IMR-90 (cell line): ENCODE results near the gene VSIG10L. TPM values are rescaled to one million over a fixed set of nuclear protein-coding genes. Genes with fewer than 3 reads are reported as not detected.

Source experiments
- ATAC-seq: fragments of 200-7000 bp; cut with Tn5 transposase; 2 replicates; pipeline ENCODE4 v1.9.1; 2020; ENCODE audit warnings: low read depth, mild to moderate bottlenecking, moderate library complexity
- BruUV-seq: library from RNA; stranded (reverse); fragments of 400-500 nt; replicated peaks from 2 replicates; lab custom pipeline; 2021; lab: Mats Ljungman, UMichigan
- CTCF ChIA-PET: fragments of 300-600 bp; formaldehyde crosslinking; extraction: SDS; loops from one replicate; lab custom pipeline; 2021; ENCODE audit warnings: antibody characterized with exemption; lab: Yijun Ruan, JAX
- POLR2A ChIA-PET: fragments of 300-600 bp; sonication (Branson Sonifier 250); formaldehyde crosslinking; loops from one replicate; lab custom pipeline; 2022; ENCODE audit warnings: antibody characterized with exemption; ENCODE audit not compliant: unreplicated experiment; lab: Charles Lee
- DNase-seq: peaks from one replicate; pipeline ENCODE4 v3.0.0; 2013
- H2AFZ ChIP-seq: replicated peaks from 2 replicates; pipeline ENCODE3; 2013; ENCODE audit warnings: low read length, mild to moderate bottlenecking; ENCODE audit not compliant: poor library complexity
- H2AK5ac ChIP-seq: 2 replicates; pipeline ENCODE4 v1.6.1; 2013; ENCODE audit warnings: low read depth, low read length, inconsistent platforms
- H2AK9ac ChIP-seq: replicated peaks from 2 replicates; pipeline ENCODE3; 2013; ENCODE audit warnings: mild to moderate bottlenecking, low read depth, low read length, moderate library complexity; ENCODE audit not compliant: poor library complexity
- H2BK120ac ChIP-seq: 2 replicates; pipeline ENCODE4 v1.6.1; 2013; ENCODE audit warnings: low read depth, low read length, inconsistent platforms
- H2BK15ac ChIP-seq: 3 replicates; pipeline ENCODE4 v1.6.1; 2013; ENCODE audit warnings: low read depth, low read length, inconsistent platforms
- H2BK20ac ChIP-seq: 2 replicates; pipeline ENCODE4 v1.6.1; 2013; ENCODE audit warnings: low read depth, mild to moderate bottlenecking, inconsistent platforms, low read length, moderate library complexity
- H2BK5ac ChIP-seq: 2 replicates; pipeline ENCODE4 v1.6.1; 2013; ENCODE audit warnings: mild to moderate bottlenecking, low read depth, low read length, inconsistent platforms; ENCODE audit not compliant: poor library complexity, severe bottlenecking
- H3K14ac ChIP-seq: replicated peaks from 2 replicates; pipeline ENCODE4 v1.6.1; 2013; ENCODE audit warnings: low read depth, low read length, inconsistent platforms
- H3K18ac ChIP-seq: 2 replicates; pipeline ENCODE4 v1.6.1; 2013; ENCODE audit warnings: low read depth, low read length, control low read depth
- H3K23ac ChIP-seq: 2 replicates; pipeline ENCODE4 v1.6.1; 2013; ENCODE audit warnings: low read depth, low read length, inconsistent platforms
- H3K27ac ChIP-seq: 2 replicates; pipeline ENCODE4 v1.5.1; 2013; ENCODE audit warnings: mild to moderate bottlenecking, control low read depth, low read length; ENCODE audit not compliant: insufficient read depth
- H3K27me3 ChIP-seq: 2 replicates; pipeline ENCODE4 v1.6.1; 2013; ENCODE audit warnings: low read length; ENCODE audit not compliant: control insufficient read depth, insufficient read depth
- H3K36me3 ChIP-seq: 2 replicates; pipeline ENCODE4 v1.6.1; 2013; ENCODE audit warnings: low read length, mixed read lengths; ENCODE audit not compliant: control insufficient read depth, insufficient read depth
- H3K4ac ChIP-seq: 2 replicates; pipeline ENCODE4 v1.6.1; 2013; ENCODE audit warnings: low read depth, low read length, inconsistent platforms
- H3K4me1 ChIP-seq: 2 replicates; pipeline ENCODE4 v1.6.1; 2013; ENCODE audit warnings: low read length, mixed read lengths; ENCODE audit not compliant: control insufficient read depth, insufficient read depth
- H3K4me2 ChIP-seq: 2 replicates; pipeline ENCODE4 v1.6.1; 2013; ENCODE audit warnings: low read depth, mild to moderate bottlenecking, control low read depth, low read length, moderate library complexity
- H3K4me3 ChIP-seq: 2 replicates; pipeline ENCODE4 v1.5.1; 2013; ENCODE audit warnings: low read depth, mild to moderate bottlenecking, control low read depth, low read length, moderate library complexity; ENCODE audit not compliant: insufficient read depth
- H3K56ac ChIP-seq: 2 replicates; pipeline ENCODE4 v1.6.1; 2013; ENCODE audit warnings: low read length, inconsistent platforms; ENCODE audit not compliant: insufficient read depth; ENCODE audit errors: extremely low read depth
- H3K79me1 ChIP-seq, 2 experiments: 2 replicates each; pipeline ENCODE4 v1.6.1; 2013; ENCODE audit warnings: low read length in 2 of 2, inconsistent platforms in 1 of 2, low read depth in 1 of 2
- H3K9ac ChIP-seq: 2 replicates; pipeline ENCODE4 v1.6.1; 2013; ENCODE audit warnings: low read depth, low read length, control low read depth
- H3K9me1 ChIP-seq: 2 replicates; pipeline ENCODE4 v1.6.1; 2013; ENCODE audit warnings: low read length, inconsistent platforms; ENCODE audit not compliant: insufficient read depth
- H3K9me3 ChIP-seq: 2 replicates; pipeline ENCODE4 v1.6.1; 2013; ENCODE audit warnings: low read length; ENCODE audit not compliant: control insufficient read depth, insufficient read depth
- H4K20me1 ChIP-seq: 2 replicates; pipeline ENCODE4 v1.6.1; 2013; ENCODE audit warnings: low read length, inconsistent platforms; ENCODE audit not compliant: insufficient read depth
- H4K5ac ChIP-seq: 2 replicates; pipeline ENCODE4 v1.6.1; 2013; ENCODE audit warnings: mild to moderate bottlenecking, low read depth, low read length, control low read depth
- H4K8ac ChIP-seq, 2 experiments: 2 replicates each; pipeline ENCODE4 v1.6.1; 2013; ENCODE audit warnings: low read depth in 2 of 2, low read length in 2 of 2, control low read depth in 1 of 2, inconsistent platforms in 1 of 2
- H4K91ac ChIP-seq: 2 replicates; pipeline ENCODE4 v1.6.1; 2013; ENCODE audit warnings: low read depth, low read length, inconsistent platforms; ENCODE audit not compliant: insufficient read depth
- BHLHE40 ChIP-seq: fragments of 150-350 bp; IDR thresholded peaks from 2 replicates; pipeline ENCODE4 v1.6.1; 2016; ENCODE audit warnings: mild to moderate bottlenecking, low read depth, low read length
- CHD1 ChIP-seq: IDR thresholded peaks from 2 replicates; pipeline ENCODE4 v1.6.1; 2012; ENCODE audit warnings: low read depth, low read length, improper control_type of control experiment
- FOS ChIP-seq: fragments of 150-350 bp; IDR thresholded peaks from 2 replicates; pipeline ENCODE4 v1.6.1; 2016; ENCODE audit warnings: low read depth, low read length
- MAFK ChIP-seq: IDR thresholded peaks from 2 replicates; pipeline ENCODE4 v1.6.1; 2012; ENCODE audit warnings: low read depth, low read length, improper control_type of control experiment
- MAZ ChIP-seq: IDR thresholded peaks from 2 replicates; pipeline ENCODE4 v1.6.1; 2012; ENCODE audit warnings: low read depth, mild to moderate bottlenecking, low read length, improper control_type of control experiment, moderate library complexity, borderline replicate concordance
- MXI1 ChIP-seq: IDR thresholded peaks from 2 replicates; pipeline ENCODE4 v1.6.1; 2012; ENCODE audit warnings: low read depth, mild to moderate bottlenecking, low read length, moderate library complexity, borderline replicate concordance
- NFE2L2 ChIP-seq: fragments of 150-350 bp; IDR thresholded peaks from 2 replicates; pipeline ENCODE4 v1.6.1; 2016; ENCODE audit warnings: low read depth, mild to moderate bottlenecking, low read length
- POLR2A ChIP-seq: IDR thresholded peaks from 2 replicates; pipeline ENCODE4 v1.6.1; 2012; ENCODE audit warnings: mild to moderate bottlenecking, low read depth, low read length
- WGBS, 2 experiments: methylation state at CpG; one replicate each; pipeline versions ENCODE4 v1.1.5 to v1.1.7; 2013; ENCODE audit warnings: missing lambda C conversion rate in 2 of 2; ENCODE audit not compliant: insufficient read length in 1 of 2; ENCODE audit errors: extremely low coverage in 2 of 2; 5-methylcytosine and 5-hydroxymethylcytosine counted together
- dilution Hi-C: fragments of 300-500 bp; cut with HindIII; formaldehyde crosslinking; loops from one replicate; pipeline ENCODE4 v1.14.3; 2018; ENCODE audit warnings: low sequenced_read_pairs; ENCODE audit not compliant: unreplicated experiment
- in situ Hi-C: fragments of 300-500 bp; cut with MboI; formaldehyde crosslinking; loops from 3 replicates; pipeline ENCODE4 v1.14.3; 2019; ENCODE audit warnings: low sequenced_read_pairs, inconsistent platforms, mixed read lengths
- intact Hi-C: fragments of 100-400 bp; cut with micrococcal nuclease; formaldehyde crosslinking; loops from 2 replicates; pipeline ENCODE4 v1.10.0; 2022
- polyA plus RNA-seq, 3 experiments: library from polyadenylated mRNA; depleted of rRNA; stranded (reverse); fragments of >200 nt; gene quantifications; 2 replicates each; pipeline ENCODE4 v1.2.3, GENCODE V29; 2012; ENCODE audit warnings: low replicate concordance in 1 of 3
- total RNA-seq: library from RNA; depleted of rRNA; stranded (reverse); fragments of >200 nt; gene quantifications from 2 replicates; pipeline ENCODE4 v1.2.3, GENCODE V29; 2012
- TF ChIP-seq, protein P1 (sequence below): fragments of 150-350 bp; IDR thresholded peaks from 2 replicates; pipeline ENCODE4 v1.6.1; 2017; ENCODE audit warnings: mild to moderate bottlenecking, antibody characterized with exemption, low read length, low read depth
- TF ChIP-seq, protein P2 (sequence below): conservative IDR thresholded peaks from 2 replicates; pipeline ENCODE4 v1.5.1; 2012; ENCODE audit warnings: mild to moderate bottlenecking, low read depth, low read length, improper control_type of control experiment

Gene VSIG10L
- total and polyA plus RNA-seq, 2 of the 4 experiments (the other 2 are of a cell fraction): 0.18 to 1.2 TPM

GRCh38 chr19:51333836-51334460 lies 8.0 kb downstream of the VSIG10L start:
- CTCF ChIA-PET: no interaction called here

More at GRCh38 chr19:51333836-51334460, 8.0 kb downstream of the VSIG10L start:
- Histone ChIP-seq H3K23ac (no peak overlapping the region), H4K5ac (no peak overlapping the region), H2AK5ac (no peak overlapping the region), H2BK20ac (no peak overlapping the region), H2BK5ac (no peak overlapping the region), H4K20me1 (no peaks in the 10 kb centered on the region), H3K4me2 (no peak overlapping the region), H3K4me1 (no peaks in the 10 kb centered on the region), H3K9ac (no peak overlapping the region), H3K79me1 (no peaks in the 10 kb centered on the region), H3K9me3 (no peaks in the 10 kb centered on the region), H3K14ac (no peak overlapping the region), H2AFZ (no peak overlapping the region), H3K9me1 (no peaks in the 10 kb centered on the region), H3K4me3 (no peak overlapping the region), H3K18ac (no peak overlapping the region), H3K56ac (no peak overlapping the region), H2BK120ac (no peak overlapping the region), H3K27ac (no peak overlapping the region), H2AK9ac (no peak overlapping the region), H3K27me3 (no peaks in the 10 kb centered on the region), H3K36me3 (no peaks in the 10 kb centered on the region), H4K91ac (no peak overlapping the region), H4K8ac (no peak overlapping the region), H3K4ac (no peak overlapping the region), H2BK15ac (no peak overlapping the region)
- no TSS peak for BruUV-seq
- POLR2A ChIA-PET: no interaction called here
- TF ChIP-seq FOS (no peak), MAZ (no peak), CHD1 (no peak), MXI1 (no peak), MAFK (no peak), NFE2L2 (no peak), POLR2A (no peak), BHLHE40 (no peak)
- TF ChIP-seq, protein P1, sequence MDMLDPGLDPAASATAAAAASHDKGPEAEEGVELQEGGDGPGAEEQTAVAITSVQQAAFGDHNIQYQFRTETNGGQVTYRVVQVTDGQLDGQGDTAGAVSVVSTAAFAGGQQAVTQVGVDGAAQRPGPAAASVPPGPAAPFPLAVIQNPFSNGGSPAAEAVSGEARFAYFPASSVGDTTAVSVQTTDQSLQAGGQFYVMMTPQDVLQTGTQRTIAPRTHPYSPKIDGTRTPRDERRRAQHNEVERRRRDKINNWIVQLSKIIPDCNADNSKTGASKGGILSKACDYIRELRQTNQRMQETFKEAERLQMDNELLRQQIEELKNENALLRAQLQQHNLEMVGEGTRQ: no peak
- TF ChIP-seq, protein P2, sequence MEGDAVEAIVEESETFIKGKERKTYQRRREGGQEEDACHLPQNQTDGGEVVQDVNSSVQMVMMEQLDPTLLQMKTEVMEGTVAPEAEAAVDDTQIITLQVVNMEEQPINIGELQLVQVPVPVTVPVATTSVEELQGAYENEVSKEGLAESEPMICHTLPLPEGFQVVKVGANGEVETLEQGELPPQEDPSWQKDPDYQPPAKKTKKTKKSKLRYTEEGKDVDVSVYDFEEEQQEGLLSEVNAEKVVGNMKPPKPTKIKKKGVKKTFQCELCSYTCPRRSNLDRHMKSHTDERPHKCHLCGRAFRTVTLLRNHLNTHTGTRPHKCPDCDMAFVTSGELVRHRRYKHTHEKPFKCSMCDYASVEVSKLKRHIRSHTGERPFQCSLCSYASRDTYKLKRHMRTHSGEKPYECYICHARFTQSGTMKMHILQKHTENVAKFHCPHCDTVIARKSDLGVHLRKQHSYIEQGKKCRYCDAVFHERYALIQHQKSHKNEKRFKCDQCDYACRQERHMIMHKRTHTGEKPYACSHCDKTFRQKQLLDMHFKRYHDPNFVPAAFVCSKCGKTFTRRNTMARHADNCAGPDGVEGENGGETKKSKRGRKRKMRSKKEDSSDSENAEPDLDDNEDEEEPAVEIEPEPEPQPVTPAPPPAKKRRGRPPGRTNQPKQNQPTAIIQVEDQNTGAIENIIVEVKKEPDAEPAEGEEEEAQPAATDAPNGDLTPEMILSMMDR: no peak
- DNase-seq (no peak), ATAC-seq (no peak)
- WGBS, 2 experiments: 96% methylated on average over 4 of the region's 13 CpGs; no CpG with 5 or more reads in 1 of the 2 experiments
- dilution Hi-C loops: no loop called here
- in situ Hi-C loops: no loop called here
- intact Hi-C loops: no loop called here
